Astrocyte (in vitro differentiated cells and primary cell): Measurements from ENCODE around the gene RAB11FIP3.

Source experiments
- EZH2 ChIP-seq: IDR thresholded peaks from 2 replicates; pipeline ENCODE4 v1.6.1; 2012; ENCODE audit warnings: mild to moderate bottlenecking, low read length, inconsistent platforms; ENCODE audit not compliant: insufficient read depth
- TF ChIP-seq, protein P1 (sequence below): IDR thresholded peaks from 2 replicates; pipeline ENCODE4 v1.5.1; 2011; ENCODE audit warnings: low read depth, mild to moderate bottlenecking, inconsistent platforms, low read length, moderate library complexity; ENCODE audit not compliant: insufficient read depth

- TF ChIP-seq, protein P1, sequence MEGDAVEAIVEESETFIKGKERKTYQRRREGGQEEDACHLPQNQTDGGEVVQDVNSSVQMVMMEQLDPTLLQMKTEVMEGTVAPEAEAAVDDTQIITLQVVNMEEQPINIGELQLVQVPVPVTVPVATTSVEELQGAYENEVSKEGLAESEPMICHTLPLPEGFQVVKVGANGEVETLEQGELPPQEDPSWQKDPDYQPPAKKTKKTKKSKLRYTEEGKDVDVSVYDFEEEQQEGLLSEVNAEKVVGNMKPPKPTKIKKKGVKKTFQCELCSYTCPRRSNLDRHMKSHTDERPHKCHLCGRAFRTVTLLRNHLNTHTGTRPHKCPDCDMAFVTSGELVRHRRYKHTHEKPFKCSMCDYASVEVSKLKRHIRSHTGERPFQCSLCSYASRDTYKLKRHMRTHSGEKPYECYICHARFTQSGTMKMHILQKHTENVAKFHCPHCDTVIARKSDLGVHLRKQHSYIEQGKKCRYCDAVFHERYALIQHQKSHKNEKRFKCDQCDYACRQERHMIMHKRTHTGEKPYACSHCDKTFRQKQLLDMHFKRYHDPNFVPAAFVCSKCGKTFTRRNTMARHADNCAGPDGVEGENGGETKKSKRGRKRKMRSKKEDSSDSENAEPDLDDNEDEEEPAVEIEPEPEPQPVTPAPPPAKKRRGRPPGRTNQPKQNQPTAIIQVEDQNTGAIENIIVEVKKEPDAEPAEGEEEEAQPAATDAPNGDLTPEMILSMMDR: no peak
- no peak for TF ChIP-seq EZH2
Observed at GRCh38 chr16:383326-384051, 42.0 kb upstream of the RAB11FIP3 start.
